NK-92 (cell line): Measurements from ENCODE around the gene MPPED1.

ENCODE experiments used
- DNase-seq: peaks from one replicate; lab custom pipeline; 2025; ENCODE audit not compliant: unreplicated experiment; lab: John Stamatoyannopoulos, UW

The MPPED1 gene

GRCh38 chr22:43446037-43446803 is 34.4 kb downstream of the MPPED1 start:
- DNase-seq = no peak

- no peak for DNase-seq
Measured at GRCh38 chr22:43446916-43447315, 35.1 kb downstream of the MPPED1 start.

GRCh38 chr22:43447380-43447779 is 35.6 kb downstream of the MPPED1 start:
- no peak for DNase-seq

GRCh38 chr22:43448048-43448447 is 36.2 kb downstream of the MPPED1 start:
- no peak for DNase-seq

- DNase-seq = no peak
Measured at GRCh38 chr22:43449205-43449830, 37.5 kb downstream of the MPPED1 start.

GRCh38 chr22:43449831-43450225 is 38.0 kb downstream of the MPPED1 start:
- DNase-seq = no peak

- DNase-seq = no peak
Measured at GRCh38 chr22:43451371-43452050, 39.7 kb downstream of the MPPED1 start.

- no peak for DNase-seq
Measured at GRCh38 chr22:43455846-43456245, 44.0 kb downstream of the MPPED1 start.

- DNase-seq = no peak
Measured at GRCh38 chr22:43457002-43457401, 45.2 kb downstream of the MPPED1 start.

GRCh38 chr22:43462701-43463100 is 50.9 kb downstream of the MPPED1 start:
- DNase-seq = no peak

- no peak for DNase-seq
Measured at GRCh38 chr22:43464809-43465208, 53.0 kb downstream of the MPPED1 start.

GRCh38 chr22:43465291-43466015 is 53.6 kb downstream of the MPPED1 start:
- DNase-seq = no peak

- no peak for DNase-seq
Measured at GRCh38 chr22:43466710-43467109, 54.9 kb downstream of the MPPED1 start.

GRCh38 chr22:43467216-43467940 is 55.6 kb downstream of the MPPED1 start:
- no peak for DNase-seq

- no peak for DNase-seq
Measured at GRCh38 chr22:43470253-43470652, 58.4 kb downstream of the MPPED1 start.

GRCh38 chr22:43470941-43471585 is 59.2 kb downstream of the MPPED1 start:
- no peak for DNase-seq

- no peak for DNase-seq
Measured at GRCh38 chr22:43471606-43472135, 59.9 kb downstream of the MPPED1 start.

- no peak for DNase-seq
Measured at GRCh38 chr22:43473031-43473430, 61.2 kb downstream of the MPPED1 start.

GRCh38 chr22:43473441-43473840 is 61.6 kb downstream of the MPPED1 start:
- no peak for DNase-seq
